ENCODE data around the gene PACS1.

PACS1 gene

GRCh38 chr11:66068154-66068821 is 1.8 kb upstream of the PACS1 start:
- Histone ChIP-seq H3K36me3 (peaks cover 53 to 69% (median 63%) of the 10 kb centered on the region in 11 experiments), H3K9me3 (replicated peaks in 1 of 11) (no peaks in the 10 kb centered on the region), H3K27me3 (no peaks in the 10 kb centered on the region), H3K4me3 (peak overlapping the region in 7 of 10 experiments; percentile 83 to 95 (median 90); a peak in 6 of 20 replicates), H3K9ac (peak overlapping the region; percentile 79 to 94 (median 89); a peak in 21 of 22 replicates), H3K27ac (peak overlapping the region; percentile 82 to 96 (median 92)), H4K20me1 (peaks cover 30 to 84% (median 57%) of the 10 kb centered on the region in 11 experiments; a peak in 19 of 22 replicates), H3K4me1 (peaks cover 53 to 69% (median 61%) of the 10 kb centered on the region in 10 experiments), H3K4me2 (peak overlapping the region; percentile 88 to 98 (median 94))
- TF ChIP-seq Cebpa-rat (IDR thresholded peaks at IDR 0.05), result no peak

- peak overlapping the region; percentile 79 to 94 (median 89) for H3K9ac ChIP-seq
- H3K4me1 ChIP-seq, result peaks cover 53 to 64% (median 61%) of the 10 kb centered on the region in 10 experiments
- peak overlapping the region; percentile 78 to 95 (median 91) for H3K4me3 ChIP-seq
- H3K9me3 ChIP-seq (replicated peaks in 1 of 11), result no peaks in the 10 kb centered on the region
- H3K27me3 ChIP-seq, result no peaks in the 10 kb centered on the region
- peak overlapping the region; percentile 88 to 98 (median 94) for H3K4me2 ChIP-seq
- H3K36me3 ChIP-seq, result peaks cover 52 to 69% (median 59%) of the 10 kb centered on the region in 11 experiments
- TF ChIP-seq Cebpa-rat (IDR thresholded peaks at IDR 0.05), result no peak
- peak overlapping the region; percentile 82 to 96 (median 92) for H3K27ac ChIP-seq
- H4K20me1 ChIP-seq, result peaks cover 22 to 83% (median 53%) of the 10 kb centered on the region in 11 experiments; a peak in 19 of 22 replicates
Measured at GRCh38 chr11:66068923-66069714, 953 bp upstream of the PACS1 start.

GRCh38 chr11:66070604-66071380 is 720 bp downstream of the PACS1 start:
- H3K36me3 ChIP-seq, result peaks cover 41 to 66% (median 55%) of the 10 kb centered on the region in 11 experiments
- H4K20me1 ChIP-seq, result peaks cover 21 to 68% (median 43%) of the 10 kb centered on the region in 11 experiments; a peak in 19 of 22 replicates
- H3K9ac ChIP-seq, result peak overlapping the region; percentile 79 to 94 (median 89)
- peaks cover 53 to 64% (median 60%) of the 10 kb centered on the region in 10 experiments for H3K4me1 ChIP-seq
- peak overlapping the region; percentile 88 to 98 (median 94) for H3K4me2 ChIP-seq
- TF ChIP-seq Cebpa-rat (IDR thresholded peaks at IDR 0.05), result no peak
- H3K9me3 ChIP-seq (replicated peaks in 1 of 11), result no peaks in the 10 kb centered on the region
- H3K27me3 ChIP-seq, result no peaks in the 10 kb centered on the region
- H3K4me3 ChIP-seq, result peak overlapping the region; percentile 78 to 95 (median 91)
- peak overlapping the region; percentile 82 to 96 (median 92) for H3K27ac ChIP-seq

GRCh38 chr11:66071381-66071801 is 1.3 kb downstream of the PACS1 start:
- Histone ChIP-seq H3K4me1 (peaks cover 50 to 58% (median 54%) of the 10 kb centered on the region in 10 experiments), H3K27ac (peak overlapping the region in 10 of 11 experiments; percentile 82 to 95 (median 92); a peak in 16 of 22 replicates), H3K4me2 (peak overlapping the region; percentile 88 to 98 (median 94)), H3K9ac (peak overlapping the region; percentile 79 to 94 (median 89)), H3K9me3 (replicated peaks in 1 of 11) (no peaks in the 10 kb centered on the region), H4K20me1 (peaks cover 15 to 64% (median 37%) of the 10 kb centered on the region in 11 experiments; a peak in 19 of 22 replicates), H3K4me3 (peak overlapping the region; percentile 78 to 95 (median 91)), H3K27me3 (no peaks in the 10 kb centered on the region), H3K36me3 (peaks cover 39 to 66% (median 55%) of the 10 kb centered on the region in 11 experiments)
- TF ChIP-seq Cebpa-rat (IDR thresholded peaks at IDR 0.05), result no peak

GRCh38 chr11:66072081-66072480 is 2.0 kb downstream of the PACS1 start:
- H3K4me1 ChIP-seq, result peaks cover 43 to 51% (median 47%) of the 10 kb centered on the region in 10 experiments
- peaks cover 10 to 62% (median 30%) of the 10 kb centered on the region in 11 experiments; a peak in 19 of 22 replicates for H4K20me1 ChIP-seq
- peak overlapping the region in 9 of 10 experiments; percentile 78 to 95 (median 90); a peak in 11 of 20 replicates for H3K4me3 ChIP-seq
- no peak for TF ChIP-seq Cebpa-rat (IDR thresholded peaks at IDR 0.05)
- H3K27ac ChIP-seq, result no peak overlapping the region; a peak in 1 of 22 replicates
- H3K27me3 ChIP-seq, result no peaks in the 10 kb centered on the region
- peak overlapping the region in 9 of 11 experiments; percentile 7 to 94 (median 89); a peak in 10 of 22 replicates for H3K9ac ChIP-seq
- peaks cover 37 to 66% (median 54%) of the 10 kb centered on the region in 11 experiments for H3K36me3 ChIP-seq
- H3K9me3 ChIP-seq (replicated peaks in 1 of 11), result no peaks in the 10 kb centered on the region
- H3K4me2 ChIP-seq, result peak overlapping the region; percentile 88 to 98 (median 94)

GRCh38 chr11:66072518-66072917 is 2.4 kb downstream of the PACS1 start:
- H3K27ac ChIP-seq, result no peak overlapping the region
- TF ChIP-seq Cebpa-rat (IDR thresholded peaks at IDR 0.05), result no peak
- H3K4me1 ChIP-seq, result peaks cover 40 to 48% (median 43%) of the 10 kb centered on the region in 10 experiments
- no peaks in the 10 kb centered on the region for H3K9me3 ChIP-seq (replicated peaks in 1 of 11)
- H3K36me3 ChIP-seq, result peaks cover 33 to 66% (median 50%) of the 10 kb centered on the region in 11 experiments
- peaks cover 6 to 57% (median 25%) of the 10 kb centered on the region in 11 experiments; a peak in 19 of 22 replicates for H4K20me1 ChIP-seq
- peak overlapping the region in 3 of 11 experiments; percentile 5 to 34 (median 7); a peak in 2 of 22 replicates for H3K9ac ChIP-seq
- H3K4me3 ChIP-seq, result 0 out of 20 replicates have a peak overlapping the region, but pooled peaks of 2 of the 10 experiments have one; percentile 92 to 93
- peak overlapping the region; percentile 88 to 98 (median 94) for H3K4me2 ChIP-seq
- no peaks in the 10 kb centered on the region for H3K27me3 ChIP-seq

- no peaks in the 10 kb centered on the region for H3K9me3 ChIP-seq (replicated peaks in 1 of 11)
- H3K36me3 ChIP-seq, result peaks cover 21 to 57% (median 43%) of the 10 kb centered on the region in 11 experiments
- no peak overlapping the region for H3K9ac ChIP-seq
- H3K27me3 ChIP-seq, result no peaks in the 10 kb centered on the region
- no peak overlapping the region for H3K4me2 ChIP-seq
- no peak overlapping the region for H3K4me3 ChIP-seq
- peaks cover 0 to 46% (median 15%) of the 10 kb centered on the region in 11 experiments; a peak in 17 of 22 replicates for H4K20me1 ChIP-seq
- H3K27ac ChIP-seq, result no peak overlapping the region
- no peak for TF ChIP-seq Cebpa-rat (IDR thresholded peaks at IDR 0.05)
- H3K4me1 ChIP-seq, result peaks cover 33 to 44% (median 38%) of the 10 kb centered on the region in 10 experiments
Measured at GRCh38 chr11:66073669-66074068, 3.6 kb downstream of the PACS1 start.

- Histone ChIP-seq H3K4me3 (no peak overlapping the region), H4K20me1 (peaks cover 0 to 48% (median 14%) of the 10 kb centered on the region in 11 experiments; a peak in 14 of 22 replicates), H3K4me1 (peaks cover 26 to 49% (median 38%) of the 10 kb centered on the region in 10 experiments), H3K9me3 (replicated peaks in 1 of 11) (no peaks in the 10 kb centered on the region), H3K9ac (no peak overlapping the region), H3K27me3 (no peaks in the 10 kb centered on the region), H3K27ac (no peak overlapping the region), H3K36me3 (peaks cover 16 to 51% (median 40%) of the 10 kb centered on the region in 11 experiments; a peak in 21 of 22 replicates), H3K4me2 (no peak overlapping the region)
- TF ChIP-seq Cebpa-rat (IDR thresholded peaks at IDR 0.05), result no peak
Measured at GRCh38 chr11:66075273-66075672, 5.2 kb downstream of the PACS1 start.

All from BLaER1 treated with 17β-estradiol and CSF1 and Interleukin-3, amounts not matched to agents 10 nM and 100 nM (cell line).